ENCODE measurements around the gene BACE2. TPM values are rescaled to one million over a fixed set of nuclear protein-coding genes. Genes with fewer than 3 reads are reported as not detected.

The BACE2 gene
- total RNA-seq, 1 donor, result 85.8 TPM

DNA sequence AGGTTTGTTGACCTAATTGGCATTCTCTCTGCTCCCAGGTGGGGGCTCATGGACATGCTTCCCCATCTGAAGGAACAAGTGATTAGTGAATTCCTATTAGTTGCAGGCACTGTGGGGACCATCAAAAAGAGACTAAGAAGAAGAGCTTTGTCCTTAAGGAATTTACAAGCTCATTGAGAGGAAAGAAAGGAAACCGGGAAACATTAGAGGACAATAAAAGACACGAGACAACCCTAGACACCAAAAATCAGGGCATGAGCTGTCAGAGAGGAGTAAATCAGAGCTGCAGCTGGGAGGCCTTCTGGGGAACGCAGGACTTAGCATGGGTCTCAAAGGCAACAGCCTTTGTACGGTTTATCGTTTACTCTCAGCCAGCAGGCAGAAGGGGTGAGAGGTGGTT is 45.1 kb downstream of the BACE2 start:
- Histone ChIP-seq H3K4me1 (ENCODE audit: insufficient read depth, low read length) (peaks cover 11% of the 10 kb centered on the region), H3K4me2 (ENCODE audit: insufficient read depth, low read length) (no peak overlapping the region), H3K4me3 (ENCODE audit: insufficient read depth, low read length) (no peak overlapping the region), H3K36me3 (ENCODE audit: insufficient read depth, low read length) (peaks cover 5% of the 10 kb centered on the region), H4K20me1 (ENCODE audit: insufficient read depth, low read length) (peaks cover 13% of the 10 kb centered on the region), H3K79me2 (ENCODE audit: insufficient read depth, low read length) (peaks cover 18% of the 10 kb centered on the region), H3K27me3 (ENCODE audit: insufficient read depth, low read length) (no peaks in the 10 kb centered on the region), H3K27ac (ENCODE audit: low read depth, low read length) (no peak overlapping the region), H2AFZ (ENCODE audit: low read length) (no peak overlapping the region), H3K9me3 (ENCODE audit: low read depth, low read length) (no peaks in the 10 kb centered on the region)
- TF ChIP-seq, protein P1, sequence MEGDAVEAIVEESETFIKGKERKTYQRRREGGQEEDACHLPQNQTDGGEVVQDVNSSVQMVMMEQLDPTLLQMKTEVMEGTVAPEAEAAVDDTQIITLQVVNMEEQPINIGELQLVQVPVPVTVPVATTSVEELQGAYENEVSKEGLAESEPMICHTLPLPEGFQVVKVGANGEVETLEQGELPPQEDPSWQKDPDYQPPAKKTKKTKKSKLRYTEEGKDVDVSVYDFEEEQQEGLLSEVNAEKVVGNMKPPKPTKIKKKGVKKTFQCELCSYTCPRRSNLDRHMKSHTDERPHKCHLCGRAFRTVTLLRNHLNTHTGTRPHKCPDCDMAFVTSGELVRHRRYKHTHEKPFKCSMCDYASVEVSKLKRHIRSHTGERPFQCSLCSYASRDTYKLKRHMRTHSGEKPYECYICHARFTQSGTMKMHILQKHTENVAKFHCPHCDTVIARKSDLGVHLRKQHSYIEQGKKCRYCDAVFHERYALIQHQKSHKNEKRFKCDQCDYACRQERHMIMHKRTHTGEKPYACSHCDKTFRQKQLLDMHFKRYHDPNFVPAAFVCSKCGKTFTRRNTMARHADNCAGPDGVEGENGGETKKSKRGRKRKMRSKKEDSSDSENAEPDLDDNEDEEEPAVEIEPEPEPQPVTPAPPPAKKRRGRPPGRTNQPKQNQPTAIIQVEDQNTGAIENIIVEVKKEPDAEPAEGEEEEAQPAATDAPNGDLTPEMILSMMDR (IDR thresholded peaks at IDR 0.05; ENCODE audit: extremely low read depth, low read depth, low read length), result no peak
- peak; percentile 23 for DNase-seq (ENCODE audit: insufficient read length, low spot score, missing footprints)

DNA sequence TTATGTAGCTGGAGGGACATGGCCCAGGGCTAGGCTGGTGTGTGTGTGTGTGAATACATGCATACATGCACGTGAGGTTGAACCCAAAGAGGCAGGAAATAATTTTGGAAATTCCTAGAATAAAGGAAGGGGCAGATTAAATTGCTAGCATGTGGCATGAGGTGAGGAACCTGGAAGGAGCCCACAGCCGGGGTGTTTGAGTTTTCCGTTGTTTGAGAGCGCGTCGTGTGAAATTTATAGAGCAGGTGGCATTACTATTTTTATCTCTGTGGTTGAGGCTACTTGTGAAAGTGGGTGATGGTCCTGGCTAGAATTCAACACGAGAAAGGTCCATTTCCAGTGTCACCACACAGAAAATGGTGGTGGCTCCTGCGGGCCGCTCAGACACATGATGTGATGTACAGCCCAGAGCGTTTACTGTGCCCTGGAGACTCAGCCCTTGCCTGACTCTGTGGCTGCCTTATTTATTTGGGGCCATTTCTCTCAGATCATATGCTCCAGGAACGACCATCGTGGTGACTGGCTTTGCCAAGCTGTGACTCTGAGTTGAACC is 48.0 kb downstream of the BACE2 start:
- H3K27me3 ChIP-seq (ENCODE audit: insufficient read depth, low read length), result no peaks in the 10 kb centered on the region
- DNase-seq (ENCODE audit: insufficient read length, low spot score, missing footprints), result no peak
- H3K36me3 ChIP-seq (ENCODE audit: insufficient read depth, low read length), result peaks cover 5% of the 10 kb centered on the region
- H3K27ac ChIP-seq (ENCODE audit: low read depth, low read length), result no peak overlapping the region
- H4K20me1 ChIP-seq (ENCODE audit: insufficient read depth, low read length), result no peaks in the 10 kb centered on the region
- H3K4me2 ChIP-seq (ENCODE audit: insufficient read depth, low read length), result no peak overlapping the region
- no peak overlapping the region for H3K4me3 ChIP-seq (ENCODE audit: insufficient read depth, low read length)
- H3K4me1 ChIP-seq (ENCODE audit: insufficient read depth, low read length), result peaks cover 12% of the 10 kb centered on the region
- peaks cover 6% of the 10 kb centered on the region for H3K79me2 ChIP-seq (ENCODE audit: insufficient read depth, low read length)
- TF ChIP-seq, protein P1 (IDR thresholded peaks at IDR 0.05; ENCODE audit: extremely low read depth, low read depth, low read length), result no peak
- H2AFZ ChIP-seq (ENCODE audit: low read length), result no peak overlapping the region
- no peaks in the 10 kb centered on the region for H3K9me3 ChIP-seq (ENCODE audit: low read depth, low read length)

DNA sequence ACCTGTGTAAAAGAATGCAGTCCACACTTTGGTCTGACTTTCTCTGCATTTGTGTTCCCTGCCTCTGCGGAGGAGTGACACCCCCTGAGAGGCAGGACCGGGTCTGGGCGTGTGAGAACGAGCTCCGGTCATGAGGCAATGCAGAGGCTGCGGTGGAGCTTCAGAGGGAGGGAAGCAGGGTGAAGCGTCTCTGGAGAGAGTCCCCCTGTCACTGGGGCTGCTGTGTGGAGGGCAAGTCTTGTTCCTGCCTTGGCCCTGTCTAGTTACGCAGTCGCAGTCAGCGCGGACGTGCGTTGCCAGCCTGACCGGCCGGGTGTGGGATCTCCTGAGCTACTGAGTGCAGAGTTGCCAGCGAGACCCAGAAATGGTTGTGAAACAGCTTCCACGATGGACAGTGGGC is 48.5 kb downstream of the BACE2 start:
- Histone ChIP-seq H3K27ac (ENCODE audit: low read depth, low read length) (no peak overlapping the region), H3K9me3 (ENCODE audit: low read depth, low read length) (no peaks in the 10 kb centered on the region), H3K79me2 (ENCODE audit: insufficient read depth, low read length) (peaks cover 6% of the 10 kb centered on the region), H3K27me3 (ENCODE audit: insufficient read depth, low read length) (no peaks in the 10 kb centered on the region), H3K4me1 (ENCODE audit: insufficient read depth, low read length) (peaks cover 12% of the 10 kb centered on the region), H3K4me3 (ENCODE audit: insufficient read depth, low read length) (no peak overlapping the region), H3K4me2 (ENCODE audit: insufficient read depth, low read length) (no peak overlapping the region), H4K20me1 (ENCODE audit: insufficient read depth, low read length) (no peaks in the 10 kb centered on the region), H3K36me3 (ENCODE audit: insufficient read depth, low read length) (peaks cover 5% of the 10 kb centered on the region), H2AFZ (ENCODE audit: low read length) (no peak overlapping the region)
- TF ChIP-seq, protein P1 (IDR thresholded peaks at IDR 0.05; ENCODE audit: extremely low read depth, low read depth, low read length), result no peak
- peak; percentile 41 for DNase-seq (ENCODE audit: insufficient read length, low spot score, missing footprints)

DNA sequence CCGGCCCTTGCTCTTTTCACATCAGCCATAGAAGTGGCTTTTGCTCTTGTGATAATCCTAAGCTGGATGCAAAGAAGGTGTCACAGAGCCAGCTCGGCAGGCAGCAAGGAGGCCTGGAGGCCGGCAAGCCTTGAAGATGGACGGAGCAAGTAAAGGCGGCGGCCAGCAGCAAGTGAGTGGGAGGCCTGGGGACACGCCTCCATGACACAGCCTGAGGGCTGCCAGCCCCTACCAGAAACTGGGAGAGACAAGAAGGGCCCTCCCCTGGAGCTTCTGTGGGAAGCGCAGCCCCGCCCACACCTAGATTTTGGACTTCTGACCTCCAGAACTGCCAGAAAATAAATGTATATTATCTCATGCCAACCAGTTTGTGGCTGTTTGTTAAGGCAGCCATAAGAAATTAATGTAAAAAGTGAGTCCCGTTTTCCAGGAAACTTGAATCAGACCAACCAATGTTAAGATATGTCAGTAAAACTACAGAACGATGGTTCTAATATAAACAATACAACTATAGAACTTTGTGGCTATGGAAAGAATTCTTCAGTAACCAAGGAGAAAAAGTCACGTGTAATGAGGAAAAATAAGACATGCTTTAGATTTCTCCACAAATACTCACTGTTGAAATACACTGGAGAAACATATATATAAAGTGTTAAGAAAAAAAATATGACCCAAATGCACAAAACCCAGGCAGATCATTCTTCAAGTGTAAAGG is 49.9 kb downstream of the BACE2 start:
- Histone ChIP-seq H3K27me3 (ENCODE audit: insufficient read depth, low read length) (no peaks in the 10 kb centered on the region), H2AFZ (ENCODE audit: low read length) (no peak overlapping the region), H3K9me3 (ENCODE audit: low read depth, low read length) (no peaks in the 10 kb centered on the region), H3K4me2 (ENCODE audit: insufficient read depth, low read length) (peak overlapping the region; percentile 29), H3K79me2 (ENCODE audit: insufficient read depth, low read length) (peaks cover 17% of the 10 kb centered on the region), H4K20me1 (ENCODE audit: insufficient read depth, low read length) (no peaks in the 10 kb centered on the region), H3K4me1 (ENCODE audit: insufficient read depth, low read length) (peaks cover 12% of the 10 kb centered on the region), H3K27ac (ENCODE audit: low read depth, low read length) (peak overlapping the region; percentile 58), H3K4me3 (ENCODE audit: insufficient read depth, low read length) (no peak overlapping the region), H3K36me3 (ENCODE audit: insufficient read depth, low read length) (no peaks in the 10 kb centered on the region)
- TF ChIP-seq, protein P1 (IDR thresholded peaks at IDR 0.05; ENCODE audit: extremely low read depth, low read depth, low read length), result no peak
- DNase-seq (ENCODE audit: insufficient read length, low spot score, missing footprints), result peak; percentile 81
